Endothelial cell (in vitro differentiated cells): ENCODE measurements around the gene PANX2. TPM values are rescaled to one million over a fixed set of nuclear protein-coding genes. Genes with fewer than 3 reads are reported as not detected.
"Not testable (repeated sequence)": the region's sequence is repeated elsewhere in the genome, so short reads cannot be mapped to it uniquely, and the experiment has no call there.

ENCODE experiments used
- DNase-seq: peaks from one replicate; pipeline ENCODE4 v3.0.0; 2021; ENCODE audit warnings: low spot score
- H3K27ac Mint-ChIP-seq: one replicate; pipeline ENCODE4 v1.8.0; 2021; ENCODE audit warnings: mixed read lengths, inconsistent platforms; ENCODE audit not compliant: unreplicated experiment
- H3K27me3 Mint-ChIP-seq: one replicate; pipeline ENCODE4 v1.8.0; 2021; ENCODE audit warnings: mild to moderate bottlenecking, moderate library complexity, mixed read lengths, inconsistent platforms; ENCODE audit not compliant: unreplicated experiment
- H3K36me3 Mint-ChIP-seq: one replicate; pipeline ENCODE4 v1.8.0; 2021; ENCODE audit warnings: mild to moderate bottlenecking, low read depth, mixed read lengths, inconsistent platforms; ENCODE audit not compliant: unreplicated experiment
- H3K4me1 Mint-ChIP-seq: one replicate; pipeline ENCODE4 v1.8.0; 2021; ENCODE audit warnings: mild to moderate bottlenecking, mixed read lengths, inconsistent platforms; ENCODE audit not compliant: unreplicated experiment
- H3K4me3 Mint-ChIP-seq: one replicate; pipeline ENCODE4 v1.8.0; 2021; ENCODE audit warnings: mild to moderate bottlenecking, mixed read lengths, inconsistent platforms; ENCODE audit not compliant: unreplicated experiment
- H3K9me3 Mint-ChIP-seq: one replicate; pipeline ENCODE4 v1.8.0; 2021; ENCODE audit warnings: mixed read lengths, inconsistent platforms; ENCODE audit not compliant: unreplicated experiment
- CTCF ChIP-seq: fragments of 200-600 bp; sonication (generic); IDR thresholded peaks from one replicate; pipeline ENCODE4 v1.5.0; 2021; ENCODE audit warnings: antibody characterized with exemption; ENCODE audit not compliant: unreplicated experiment
- total RNA-seq: library from RNA; stranded (reverse); fragmentation: NEBNext Ultra II Directional; extraction: Animal tissue kit (Norgen Biotek cat#: 25700); gene quantifications from one replicate; pipeline ENCODE4 v1.2.1, GENCODE V29; 2021; ENCODE audit not compliant: unreplicated experiment

The PANX2 gene
- total RNA-seq, 1 donor from 2014 or later: 0.87 TPM

DNA sequence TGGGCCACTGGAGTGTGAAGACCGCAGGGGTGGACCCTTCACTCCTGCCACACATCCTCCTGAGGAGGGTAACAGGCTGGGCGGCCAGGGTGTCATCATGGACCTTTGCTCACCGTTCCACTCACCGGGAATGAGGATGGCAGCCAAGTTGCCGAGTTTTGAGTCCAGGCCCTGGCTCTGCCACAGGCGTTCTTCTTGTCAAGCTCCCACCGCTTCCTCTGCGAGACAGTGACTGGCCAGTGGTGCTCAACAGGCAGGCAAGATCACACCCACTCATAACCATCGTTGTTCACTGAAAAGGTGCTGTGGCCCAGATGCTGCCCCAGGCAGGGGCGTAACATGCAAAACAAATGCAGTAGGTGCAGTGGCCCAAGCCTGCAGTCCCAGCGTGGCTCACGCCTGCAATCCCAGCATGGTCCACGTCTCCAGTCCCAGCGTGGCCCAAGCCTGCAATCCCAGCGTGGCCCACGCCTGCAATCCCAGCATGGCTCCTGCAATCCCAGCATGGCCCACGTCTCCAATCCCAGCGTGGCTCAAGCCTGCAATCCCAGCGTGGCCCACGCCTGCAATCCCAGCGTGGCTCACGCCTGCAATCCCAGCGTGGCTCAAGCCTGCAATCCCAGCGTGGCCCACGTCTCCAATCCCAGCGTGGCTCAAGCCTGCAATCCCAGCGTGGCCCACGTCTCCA is 5.0 kb upstream of the PANX2 start:
- no peak for TF ChIP-seq CTCF

GRCh38 chr22:50167689-50168489 is 2.6 kb upstream of the PANX2 start:
- no peaks in the 10 kb centered on the region for H3K9me3 Mint-ChIP-seq
- DNase-seq: no peak
- H3K4me3 Mint-ChIP-seq: peak overlapping the region; percentile 78
- H3K27ac Mint-ChIP-seq: no peak overlapping the region
- H3K36me3 Mint-ChIP-seq: no peaks in the 10 kb centered on the region
- H3K27me3 Mint-ChIP-seq: peaks cover 28% of the 10 kb centered on the region
- no peaks in the 10 kb centered on the region for H3K4me1 Mint-ChIP-seq
- TF ChIP-seq CTCF: no peak

More for the DNA sequence above, 5.0 kb upstream of the PANX2 start:
- no peak for DNase-seq
- Mint-ChIP-seq H3K36me3 (no peaks in the 10 kb centered on the region), H3K27me3 (peaks cover 21% of the 10 kb centered on the region), H3K4me3 (no peak overlapping the region), H3K4me1 (no peaks in the 10 kb centered on the region), H3K9me3 (no peaks in the 10 kb centered on the region), H3K27ac (no peak overlapping the region)

DNA sequence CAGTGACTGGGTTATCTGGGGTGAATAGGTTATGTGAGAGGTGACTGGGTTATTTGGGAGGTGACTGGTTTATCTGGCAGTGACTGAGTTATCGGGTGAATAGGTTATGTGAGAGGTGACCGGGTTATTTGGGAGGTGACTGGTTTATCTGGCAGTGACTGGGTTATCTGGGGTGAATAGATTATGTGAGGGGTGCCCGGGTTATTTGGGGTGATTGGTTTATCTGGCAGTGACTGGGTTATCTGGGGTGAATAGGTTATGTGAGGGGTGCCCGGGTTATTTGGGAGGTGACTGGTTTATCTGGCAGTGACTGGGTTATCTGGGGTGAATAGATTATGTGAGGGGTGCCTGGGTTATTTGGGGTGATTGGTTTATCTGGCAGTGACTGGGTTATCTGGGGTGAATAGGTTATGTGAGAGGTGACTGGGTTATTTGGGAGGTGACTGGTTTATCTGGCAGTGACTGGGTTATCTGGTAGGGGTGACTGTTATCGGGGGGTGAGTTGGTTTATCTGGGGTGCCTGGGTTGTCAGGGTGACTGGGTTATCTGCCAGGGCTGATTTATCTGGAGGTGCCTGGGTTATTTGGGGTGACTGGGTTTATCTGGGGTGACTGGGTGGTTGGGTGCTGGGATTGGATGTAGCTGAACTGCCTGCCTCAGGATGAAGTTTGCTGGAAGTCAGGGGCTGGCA is 1.9 kb upstream of the PANX2 start:
- DNase-seq, H3K36me3 Mint-ChIP-seq, H3K27ac Mint-ChIP-seq, H3K9me3 Mint-ChIP-seq, H3K4me1 Mint-ChIP-seq: not testable (repeated sequence)
- Mint-ChIP-seq H3K4me3 (peak overlapping the region; percentile 31), H3K27me3 (peaks cover 27% of the 10 kb centered on the region)

- H3K36me3 Mint-ChIP-seq: no peaks in the 10 kb centered on the region
- H3K4me3 Mint-ChIP-seq: peak overlapping the region; percentile 31
- no peak for DNase-seq
- no peaks in the 10 kb centered on the region for H3K9me3 Mint-ChIP-seq
- no peak for TF ChIP-seq CTCF
- H3K4me1 Mint-ChIP-seq: no peaks in the 10 kb centered on the region
- H3K27me3 Mint-ChIP-seq: peaks cover 27% of the 10 kb centered on the region
- H3K27ac Mint-ChIP-seq: no peak overlapping the region
Observed at GRCh38 chr22:50169181-50169759, 1.3 kb upstream of the PANX2 start.

DNA sequence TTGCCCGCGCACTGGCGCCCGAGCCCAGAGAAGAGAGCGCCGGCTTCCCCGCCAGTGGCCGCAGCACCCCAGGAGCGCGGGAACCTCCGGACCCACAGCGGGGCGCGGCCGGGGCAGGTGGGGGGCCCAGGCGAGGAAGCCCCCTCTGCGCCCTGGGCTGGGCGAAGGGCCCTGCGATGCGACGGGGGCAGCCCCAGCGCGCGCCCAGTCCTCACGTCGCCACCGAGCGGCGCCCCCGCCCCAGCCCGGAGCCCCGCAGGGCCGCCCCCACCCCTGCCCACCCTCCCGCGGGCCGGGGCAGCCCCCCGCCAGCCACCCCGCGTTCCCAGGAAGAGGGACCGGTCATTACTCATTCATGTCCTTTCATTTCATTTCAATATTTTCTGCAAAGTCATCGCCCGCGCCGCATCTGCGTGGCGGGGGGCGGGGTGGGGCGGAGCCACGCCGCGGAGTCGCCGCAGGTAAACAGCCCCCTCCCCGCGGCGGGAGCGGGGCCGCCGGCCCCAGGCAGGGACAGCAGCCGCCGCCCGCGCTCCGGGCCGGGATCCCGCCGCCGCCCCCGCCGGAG is 673 bp upstream of the PANX2 start:
- Mint-ChIP-seq H3K27me3 (peaks cover 31% of the 10 kb centered on the region), H3K9me3 (no peaks in the 10 kb centered on the region), H3K4me1 (no peaks in the 10 kb centered on the region)

More for the DNA sequence above, 673 bp upstream of the PANX2 start:
- Mint-ChIP-seq H3K36me3 (no peaks in the 10 kb centered on the region), H3K4me3 (no peak overlapping the region), H3K27ac (no peak overlapping the region)
- DNase-seq: no peak
- TF ChIP-seq CTCF: no peak
